SK-N-MC (cell line): ENCODE measurements around the gene IL11RA.

Experiments
- EZH2 ChIP-seq: fragments of 200-600 bp; sonication (generic); IDR thresholded peaks from one replicate; pipeline ENCODE4 v1.6.1; 2017; ENCODE audit warnings: antibody characterized with exemption
- FOXP2 ChIP-seq: optimal IDR thresholded peaks from 2 replicates; pipeline ENCODE3; 2011; ENCODE audit warnings: mild to moderate bottlenecking, moderate library complexity; ENCODE audit not compliant: insufficient read depth; ENCODE audit errors: extremely low read length, control extremely low read depth
- POLR2AphosphoS5 ChIP-seq: IDR thresholded peaks from 2 replicates; pipeline ENCODE4 v1.6.1; 2012; ENCODE audit warnings: mild to moderate bottlenecking, low read depth, low read length, borderline replicate concordance

DNA sequence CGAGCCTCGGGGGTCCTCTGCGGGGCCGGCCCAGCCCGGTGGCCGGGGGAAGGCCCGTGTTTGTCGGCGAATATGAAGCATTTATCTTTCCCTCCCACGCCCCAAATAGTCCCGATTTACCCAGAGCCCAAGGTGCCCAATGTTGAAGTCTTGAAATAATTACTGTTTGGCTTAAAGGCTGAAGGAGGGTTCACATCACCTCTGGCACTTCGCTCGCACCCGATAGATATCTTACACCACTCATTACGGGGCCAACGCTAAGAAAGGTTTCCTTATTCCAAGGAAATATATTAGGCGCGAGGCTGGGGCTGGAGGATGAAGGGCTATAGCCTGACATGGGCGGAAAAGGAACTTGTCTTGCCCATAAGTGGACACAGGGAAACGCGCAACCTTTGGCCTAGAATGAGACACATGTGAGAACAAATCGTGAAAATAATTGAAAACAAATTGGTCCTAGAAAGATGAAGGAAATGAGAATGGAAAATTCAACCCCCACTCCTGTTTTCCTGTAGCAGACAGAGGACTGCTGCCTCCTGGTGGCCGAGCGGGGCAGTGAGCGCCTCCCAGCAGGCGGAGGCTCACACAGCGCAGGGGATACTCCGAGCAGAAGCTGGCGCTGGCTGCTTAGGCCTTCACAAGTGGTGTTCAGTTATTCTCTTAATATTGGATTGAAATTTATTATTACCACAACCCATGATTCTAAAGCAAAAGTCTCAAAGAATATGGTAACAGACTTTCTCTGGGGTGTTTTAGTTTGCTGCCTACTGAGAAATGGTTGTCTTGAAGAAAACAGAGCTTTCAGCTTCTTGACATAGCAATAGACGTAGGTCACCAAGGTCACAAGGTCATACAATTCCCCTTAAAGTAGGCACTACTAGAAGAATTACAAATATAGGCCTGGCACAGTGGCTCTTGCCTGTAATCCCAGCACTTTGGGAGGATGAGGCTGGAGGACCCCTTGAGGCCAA, 50.1 kb downstream of the IL11RA start:
- TF ChIP-seq EZH2: no peak
- no peak for TF ChIP-seq POLR2AphosphoS5
- no peak for TF ChIP-seq FOXP2
